ENCODE measurements around the gene MAST1. TPM values are rescaled to one million over a fixed set of nuclear protein-coding genes. Genes with fewer than 3 reads are reported as not detected.

MAST1 gene
- total RNA-seq, 2 donors from 2014 or later = 0.42 to 1.4 TPM

- Histone ChIP-seq H3K9me3 (no peaks in the 10 kb centered on the region), H3K9ac (ENCODE audit: low read depth in 2 of 2, low read length in 2 of 2) (no peak overlapping the region), H3K4me3 (no peak overlapping the region), H3K27ac (no peak overlapping the region), H3K36me3 (no peaks in the 10 kb centered on the region), H3K27me3 (peaks cover 68% of the 10 kb centered on the region), H3K4me1 (peaks cover 4% of the 10 kb centered on the region)
- intact Hi-C loops (cut with DNase I) = no loop called here
- no peak for DNase-seq
- TF ChIP-seq, protein P1, sequence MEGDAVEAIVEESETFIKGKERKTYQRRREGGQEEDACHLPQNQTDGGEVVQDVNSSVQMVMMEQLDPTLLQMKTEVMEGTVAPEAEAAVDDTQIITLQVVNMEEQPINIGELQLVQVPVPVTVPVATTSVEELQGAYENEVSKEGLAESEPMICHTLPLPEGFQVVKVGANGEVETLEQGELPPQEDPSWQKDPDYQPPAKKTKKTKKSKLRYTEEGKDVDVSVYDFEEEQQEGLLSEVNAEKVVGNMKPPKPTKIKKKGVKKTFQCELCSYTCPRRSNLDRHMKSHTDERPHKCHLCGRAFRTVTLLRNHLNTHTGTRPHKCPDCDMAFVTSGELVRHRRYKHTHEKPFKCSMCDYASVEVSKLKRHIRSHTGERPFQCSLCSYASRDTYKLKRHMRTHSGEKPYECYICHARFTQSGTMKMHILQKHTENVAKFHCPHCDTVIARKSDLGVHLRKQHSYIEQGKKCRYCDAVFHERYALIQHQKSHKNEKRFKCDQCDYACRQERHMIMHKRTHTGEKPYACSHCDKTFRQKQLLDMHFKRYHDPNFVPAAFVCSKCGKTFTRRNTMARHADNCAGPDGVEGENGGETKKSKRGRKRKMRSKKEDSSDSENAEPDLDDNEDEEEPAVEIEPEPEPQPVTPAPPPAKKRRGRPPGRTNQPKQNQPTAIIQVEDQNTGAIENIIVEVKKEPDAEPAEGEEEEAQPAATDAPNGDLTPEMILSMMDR (IDR thresholded peaks at IDR 0.05) = no peak
Measured at GRCh38 chr19:12833418-12833737, 4.9 kb upstream of the MAST1 start.

DNA sequence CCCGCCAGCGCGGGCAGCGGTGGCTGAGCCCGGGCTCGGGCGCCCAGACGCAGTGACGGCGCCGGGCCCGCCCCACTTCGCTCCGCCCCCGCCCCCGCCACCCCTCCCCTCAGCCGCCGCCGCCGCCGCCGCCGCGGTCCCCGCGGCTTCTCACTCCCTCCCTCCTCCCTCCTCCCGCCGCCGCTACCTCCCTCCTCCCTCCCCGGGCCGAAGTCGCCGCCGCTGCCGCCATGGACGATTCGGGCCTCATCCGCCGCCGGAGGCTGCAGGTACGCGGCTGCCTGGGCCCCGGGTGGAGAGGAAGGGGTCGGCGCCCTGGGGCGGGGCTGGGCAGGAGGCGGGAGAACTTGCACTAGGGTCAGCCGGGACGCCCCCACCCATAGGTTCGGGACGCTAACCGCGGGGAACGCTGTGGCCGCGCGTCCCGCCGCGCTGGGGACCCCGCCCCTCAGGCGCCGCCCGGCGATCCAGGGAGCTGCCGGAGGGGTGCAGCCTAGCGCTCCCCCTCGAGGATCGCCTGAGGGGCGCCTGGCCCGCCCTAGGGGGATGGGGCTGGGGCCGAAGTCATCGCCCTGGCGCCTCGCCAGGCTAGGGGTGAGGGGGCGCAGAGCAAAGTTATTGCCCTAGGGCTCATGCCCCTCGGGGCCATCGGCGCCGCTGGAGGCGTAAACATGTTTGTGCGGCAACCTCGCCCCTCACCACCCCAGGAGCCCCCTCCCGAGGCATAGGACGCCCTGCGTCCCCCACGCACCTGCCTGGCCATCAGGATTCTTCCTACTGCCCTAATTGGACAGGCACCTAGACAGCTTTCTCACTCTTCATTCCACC is 4.4 kb upstream of the MAST1 start:
- no peak overlapping the region for H3K9ac ChIP-seq (ENCODE audit: low read depth in 2 of 2, low read length in 2 of 2)
- intact Hi-C loops (cut with DNase I) = no loop called here
- H3K27ac ChIP-seq = no peak overlapping the region
- peaks cover 74% of the 10 kb centered on the region for H3K27me3 ChIP-seq
- H3K36me3 ChIP-seq = no peaks in the 10 kb centered on the region
- TF ChIP-seq, protein P1 (IDR thresholded peaks at IDR 0.05) = no peak
- peak overlapping the region; percentile 40 for H3K4me3 ChIP-seq
- DNase-seq = peak; percentile 39
- no peaks in the 10 kb centered on the region for H3K9me3 ChIP-seq
- peaks cover 4% of the 10 kb centered on the region for H3K4me1 ChIP-seq

DNA sequence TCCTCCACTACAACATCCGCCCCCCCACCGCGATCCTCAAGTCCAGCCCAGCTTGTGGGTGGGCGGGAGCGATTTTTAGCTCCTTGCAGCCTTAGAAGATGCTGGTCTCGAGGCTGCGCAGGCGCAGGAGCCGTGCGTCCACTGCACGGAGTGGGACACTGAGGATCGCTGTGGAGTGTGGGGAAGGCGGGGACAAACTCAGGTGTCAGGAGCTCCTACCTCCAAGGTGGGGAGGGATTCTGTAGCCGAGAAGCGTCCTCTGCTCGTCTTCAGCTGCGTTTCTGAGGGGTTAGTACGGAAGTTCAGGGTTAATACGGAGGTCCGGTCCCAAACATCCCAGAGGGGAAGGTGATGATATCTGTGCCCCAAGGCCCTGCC is 3.8 kb upstream of the MAST1 start, which contains the start of gene RTBDN:
TSS of gene RTBDN (minus strand) at position 14 of the 378 bp plus-strand sequence. CDS start 4,600 bp downstream, outside the sequence.
- H3K27ac ChIP-seq = no peak within 1 kb of the TSS
- TF ChIP-seq, protein P1 (IDR thresholded peaks at IDR 0.05) = no peak
- H3K27me3 ChIP-seq = peaks cover 78% of the 10 kb centered on the region
- DNase-seq = no peak
- H3K36me3 ChIP-seq = no peaks in the 10 kb centered on the region
- H3K4me1 ChIP-seq = peaks cover 4% of the 10 kb centered on the region
- H3K9me3 ChIP-seq = no peaks in the 10 kb centered on the region
- intact Hi-C loops (cut with DNase I) = no loop called here
- H3K4me3 ChIP-seq = peak within 1 kb of the TSS; percentile 40
- no peak within 1 kb of the TSS for H3K9ac ChIP-seq (ENCODE audit: low read depth in 2 of 2, low read length in 2 of 2)

DNA sequence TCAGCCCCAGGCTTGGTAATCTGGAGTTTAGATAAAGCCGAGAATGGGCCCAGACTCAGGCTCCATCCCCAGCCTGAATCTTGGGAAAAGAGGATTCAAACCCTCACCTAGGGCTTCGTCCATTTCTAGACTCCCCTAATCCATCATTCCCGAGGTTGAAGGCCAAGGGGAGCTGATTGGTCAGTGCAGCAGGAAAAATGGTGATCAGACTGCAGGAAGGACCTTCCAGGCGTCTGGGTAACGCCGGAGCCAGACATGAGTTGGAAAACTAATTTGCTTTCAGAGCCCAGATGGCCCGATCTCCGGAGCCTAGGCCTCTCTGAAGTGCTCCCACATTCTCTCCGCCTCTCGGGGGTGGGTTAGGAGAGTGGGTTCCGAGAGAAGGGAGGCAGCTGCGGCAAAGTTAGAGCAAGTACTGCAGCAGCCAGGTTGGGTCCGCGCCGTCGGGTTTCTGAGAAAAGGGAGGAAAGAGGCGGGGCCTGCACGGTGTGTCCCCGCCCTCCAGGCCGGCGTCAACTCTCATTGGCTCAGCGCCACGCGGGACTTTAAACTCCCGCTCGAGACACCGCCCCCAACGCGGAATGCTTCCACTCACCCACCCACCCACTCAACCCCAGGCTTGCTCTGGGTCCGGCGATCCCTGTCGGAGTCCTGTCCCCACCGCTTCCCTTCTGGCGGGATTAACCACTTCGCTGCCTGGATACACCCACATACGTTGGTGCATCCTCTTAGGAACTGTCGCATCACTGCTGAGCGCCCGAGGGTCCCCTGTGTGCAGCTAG is 3.1 kb upstream of the MAST1 start:
- TF ChIP-seq, protein P1 (IDR thresholded peaks at IDR 0.05) = no peak
- Histone ChIP-seq H3K9me3 (no peaks in the 10 kb centered on the region), H3K4me3 (no peak overlapping the region), H3K36me3 (no peaks in the 10 kb centered on the region), H3K27me3 (peaks cover 81% of the 10 kb centered on the region), H3K4me1 (peaks cover 4% of the 10 kb centered on the region), H3K27ac (no peak overlapping the region), H3K9ac (ENCODE audit: low read depth in 2 of 2, low read length in 2 of 2) (no peak overlapping the region)
- DNase-seq = peak; percentile 47
- intact Hi-C loops (cut with DNase I) = no loop called here

GRCh38 chr19:12836529-12836863 is 1.8 kb upstream of the MAST1 start:
- Histone ChIP-seq H3K4me1 (peaks cover 4% of the 10 kb centered on the region), H3K9me3 (no peaks in the 10 kb centered on the region), H3K27ac (no peak overlapping the region), H3K36me3 (no peaks in the 10 kb centered on the region), H3K27me3 (peaks cover 80% of the 10 kb centered on the region), H3K9ac (ENCODE audit: low read depth in 2 of 2, low read length in 2 of 2) (no peak overlapping the region), H3K4me3 (no peak overlapping the region)
- TF ChIP-seq, protein P1 (IDR thresholded peaks at IDR 0.05) = no peak
- no peak for DNase-seq
- intact Hi-C loops (cut with DNase I) = no loop called here
